SH-SY5Y (cell line): ENCODE data around the gene STK24.

ENCODE experiments used
- GATA2 ChIP-seq: IDR thresholded peaks from 2 replicates; pipeline ENCODE4 v1.6.1; 2011; ENCODE audit warnings: mild to moderate bottlenecking, low read depth, low read length
- GATA3 ChIP-seq: IDR thresholded peaks from 2 replicates; pipeline ENCODE4 v1.6.1; 2011; ENCODE audit warnings: low read depth, mild to moderate bottlenecking, low read length, moderate library complexity

GRCh38 chr13:98504029-98504351, 72.9 kb downstream of the STK24 start:
- TF ChIP-seq GATA3 (no peak), GATA2 (no peak)
